OCI-LY3 (cell line): ENCODE data around the gene SNX27.
"Not testable (repeated sequence)": the region's sequence is repeated elsewhere in the genome, so short reads cannot be mapped to it uniquely, and the experiment has no call there.

ENCODE experiments used
- H2AFZ ChIP-seq: fragments of 200-600, 300-600 bp; shearing (Covaris generic); 2 replicates; pipeline ENCODE4 v1.6.0; 2014; ENCODE audit warnings: antibody characterized with exemption, low read depth, low read length
- H3K27ac ChIP-seq: fragments of 200-600, 300-600 bp; sonication (generic); 2 replicates; pipeline ENCODE4 v1.5.1; 2014; ENCODE audit warnings: mild to moderate bottlenecking, low read length, moderate library complexity, mixed read lengths
- H3K27me3 ChIP-seq: fragments of 200-600, 300-600 bp; sonication (generic); 2 replicates; pipeline ENCODE4 v1.6.1; 2014; ENCODE audit warnings: low read depth, low read length, mixed read lengths
- H3K36me3 ChIP-seq: fragments of 200-600, 300-600 bp; sonication (generic); replicated peaks from 2 replicates; pipeline ENCODE3; 2014; ENCODE audit warnings: low read depth, low read length, mixed read lengths
- H3K4me1 ChIP-seq: fragments of 300-600, 200-600 bp; sonication (generic); 2 replicates; pipeline ENCODE4 v1.6.1; 2014; ENCODE audit warnings: low read length, mixed read lengths
- H3K4me2 ChIP-seq: fragments of 200-600, 300-600 bp; sonication (generic); 2 replicates; pipeline ENCODE4 v1.6.1; 2014; ENCODE audit warnings: low read length, mixed read lengths
- H3K4me3 ChIP-seq: fragments of 300-600, 200-600 bp; sonication (generic); 2 replicates; pipeline ENCODE4 v1.5.1; 2014; ENCODE audit warnings: antibody characterized with exemption, mild to moderate bottlenecking, low read length, moderate library complexity
- H3K79me2 ChIP-seq: fragments of 300-600, 200-600 bp; shearing (Covaris generic); 2 replicates; pipeline ENCODE4 v1.6.1; 2014; ENCODE audit warnings: mild to moderate bottlenecking, low read length, mixed read lengths
- H3K9ac ChIP-seq: fragments of 300-600, 200-600 bp; shearing (Covaris generic); 2 replicates; pipeline ENCODE4 v1.6.0; 2014; ENCODE audit warnings: mild to moderate bottlenecking, low read length, moderate library complexity
- H3K9me3 ChIP-seq: fragments of 200-600, 300-600 bp; shearing (Covaris generic); 2 replicates; pipeline ENCODE4 v1.6.1; 2014; ENCODE audit warnings: low read length, mixed read lengths; ENCODE audit not compliant: insufficient read depth
- H4K20me1 ChIP-seq: fragments of 200-600, 300-600 bp; sonication (generic); 2 replicates; pipeline ENCODE4 v1.6.1; 2016; ENCODE audit warnings: low read length, mixed read lengths; ENCODE audit not compliant: insufficient read depth
- CTCF ChIP-seq: fragments of 200-600, 300-600 bp; sonication (generic); IDR thresholded peaks from 2 replicates; pipeline ENCODE4 v1.5.1; 2014; ENCODE audit warnings: antibody characterized with exemption, low read length, low read depth
- EZH2phosphoT487 ChIP-seq: fragments of 200-600 bp; shearing (Covaris generic); IDR thresholded peaks from 2 replicates; pipeline ENCODE4 v1.6.1; 2018; ENCODE audit warnings: antibody characterized with exemption, mixed run types, low read depth

Gene SNX27

GRCh38 chr1:151615711-151616504, 4.1 kb downstream of the SNX27 start:
- Histone ChIP-seq H3K4me2 (no peak overlapping the region), H3K9ac (no peak overlapping the region), H2AFZ (no peak overlapping the region), H3K4me1 (peaks cover 21% of the 10 kb centered on the region), H3K9me3 (no peaks in the 10 kb centered on the region), H3K27me3 (no peaks in the 10 kb centered on the region), H3K4me3 (no peak overlapping the region), H3K27ac (no peak overlapping the region), H3K36me3 (no peaks in the 10 kb centered on the region), H3K79me2 (peaks cover 68% of the 10 kb centered on the region), H4K20me1 (peaks cover 10% of the 10 kb centered on the region; the same call in 1 of the 2 replicates)
- TF ChIP-seq EZH2phosphoT487 (no peak), CTCF (no peak)

- no peak overlapping the region for H2AFZ ChIP-seq
- H4K20me1 ChIP-seq: peaks cover 12% of the 10 kb centered on the region; the same call in 1 of the 2 replicates
- peaks cover 74% of the 10 kb centered on the region for H3K79me2 ChIP-seq
- H3K9ac ChIP-seq: no peak overlapping the region
- H3K4me3 ChIP-seq: no peak overlapping the region
- no peaks in the 10 kb centered on the region for H3K9me3 ChIP-seq
- no peak overlapping the region for H3K27ac ChIP-seq
- TF ChIP-seq CTCF (no peak), EZH2phosphoT487 (no peak)
- H3K36me3 ChIP-seq: no peaks in the 10 kb centered on the region
- no peak overlapping the region for H3K4me2 ChIP-seq
- H3K4me1 ChIP-seq: peaks cover 20% of the 10 kb centered on the region
- no peaks in the 10 kb centered on the region for H3K27me3 ChIP-seq
These were observed 4.6 kb downstream of the SNX27 start for GRCh38 chr1:151616505-151616849.

GRCh38 chr1:151618003-151618402, 6.2 kb downstream of the SNX27 start:
- Histone ChIP-seq H3K27ac (no peak overlapping the region), H3K4me1 (peaks cover 19% of the 10 kb centered on the region), H3K27me3 (no peaks in the 10 kb centered on the region), H2AFZ (no peak overlapping the region), H3K9me3 (no peaks in the 10 kb centered on the region), H4K20me1 (peaks cover 12% of the 10 kb centered on the region; the same call in 1 of the 2 replicates), H3K4me3 (no peak overlapping the region), H3K9ac (no peak overlapping the region), H3K4me2 (no peak overlapping the region), H3K36me3 (no peaks in the 10 kb centered on the region), H3K79me2 (peaks cover 73% of the 10 kb centered on the region)
- TF ChIP-seq CTCF (no peak), EZH2phosphoT487 (no peak)

GRCh38 chr1:151618470-151618869, 6.6 kb downstream of the SNX27 start:
- no peak overlapping the region for H3K27ac ChIP-seq
- no peak overlapping the region for H2AFZ ChIP-seq
- peaks cover 15% of the 10 kb centered on the region for H3K4me1 ChIP-seq
- TF ChIP-seq CTCF: no peak
- no peak for TF ChIP-seq EZH2phosphoT487
- H4K20me1 ChIP-seq: peaks cover 12% of the 10 kb centered on the region; the same call in 1 of the 2 replicates
- H3K4me2 ChIP-seq: no peak overlapping the region
- H3K36me3 ChIP-seq: no peaks in the 10 kb centered on the region
- H3K79me2 ChIP-seq: peaks cover 72% of the 10 kb centered on the region
- no peak overlapping the region for H3K9ac ChIP-seq
- H3K27me3 ChIP-seq: no peaks in the 10 kb centered on the region
- no peak overlapping the region for H3K4me3 ChIP-seq
- no peaks in the 10 kb centered on the region for H3K9me3 ChIP-seq

GRCh38 chr1:151618996-151619395, 7.1 kb downstream of the SNX27 start:
- not testable (repeated sequence) for H3K9ac ChIP-seq, H3K9me3 ChIP-seq, H3K4me3 ChIP-seq, H3K27ac ChIP-seq, H3K27me3 ChIP-seq, H3K4me2 ChIP-seq, H2AFZ ChIP-seq, H3K36me3 ChIP-seq
- peaks cover 70% of the 10 kb centered on the region for H3K79me2 ChIP-seq
- peaks cover 12% of the 10 kb centered on the region; the same call in 1 of the 2 replicates for H4K20me1 ChIP-seq
- H3K4me1 ChIP-seq: peaks cover 13% of the 10 kb centered on the region
